Keratinocyte (primary cell): ENCODE data around the gene GFOD2.

Source experiments
- CTCF ChIP-seq, 3 experiments: IDR thresholded peaks in 1 of 3; conservative IDR thresholded peaks in 1 of 3; optimal IDR thresholded peaks in 1 of 3; 2 replicates in 2 of 3; 3 replicates in 1 of 3; pipeline versions ENCODE3 to v1.5.1; 2011; ENCODE audit warnings: low read length in 3 of 3, mild to moderate bottlenecking in 3 of 3, moderate library complexity in 2 of 3, control low read depth in 1 of 3, inconsistent platforms in 1 of 3; ENCODE audit not compliant: insufficient read depth in 2 of 3; ENCODE audit errors: extremely low read depth in 1 of 3
- EZH2 ChIP-seq: IDR thresholded peaks from one replicate; pipeline ENCODE4 v1.6.1; 2012; ENCODE audit warnings: inconsistent platforms, mild to moderate bottlenecking, low read length, moderate library complexity

DNA sequence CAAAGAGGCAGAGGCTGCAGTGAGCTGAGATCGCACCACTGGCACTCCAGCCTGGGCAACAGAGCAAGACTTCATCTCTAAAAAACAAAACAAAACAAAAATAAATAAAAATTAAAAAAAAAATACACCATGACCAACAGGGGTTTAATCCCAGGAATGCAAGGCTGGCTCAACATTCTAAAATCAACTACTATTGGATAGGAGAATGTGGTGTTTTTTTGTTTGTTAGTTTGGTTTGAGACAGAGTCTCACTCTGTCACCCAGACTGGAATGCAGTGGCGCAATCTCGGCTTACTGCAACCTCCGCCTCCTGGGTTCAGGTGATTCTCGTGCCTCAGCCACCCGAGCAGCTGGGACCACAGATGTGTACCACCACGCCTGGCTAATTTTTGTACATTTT is 19.9 kb downstream of the GFOD2 start:
- no peak for TF ChIP-seq CTCF (optimal IDR thresholded peaks at IDR 0.05 in 1 of 3, IDR thresholded peaks at IDR 0.05 in 1 of 3, conservative IDR thresholded peaks at IDR 0.05 in 1 of 3; ENCODE audit: extremely low read depth in 1 of 3, insufficient read depth in 2 of 3, low read length in 3 of 3)
- TF ChIP-seq EZH2 = no peak
